Head of caudate nucleus (tissue), 42 donors: Measurements from ENCODE around the gene PTTG1.

Source experiments
- DNase-seq, 42 donors: peaks; one replicate each; pipeline versions ENCODE4 v3.0.0 to v3.0.0-alpha.2; 2020 to 2021; ENCODE audit warnings: mixed read lengths in 7 of 42
- intact Hi-C: fragments of 100-400 bp; cut with DNase I; formaldehyde crosslinking; loops from one replicate; pipeline ENCODE4 v1.15.0; 2022

The PTTG1 gene

DNA sequence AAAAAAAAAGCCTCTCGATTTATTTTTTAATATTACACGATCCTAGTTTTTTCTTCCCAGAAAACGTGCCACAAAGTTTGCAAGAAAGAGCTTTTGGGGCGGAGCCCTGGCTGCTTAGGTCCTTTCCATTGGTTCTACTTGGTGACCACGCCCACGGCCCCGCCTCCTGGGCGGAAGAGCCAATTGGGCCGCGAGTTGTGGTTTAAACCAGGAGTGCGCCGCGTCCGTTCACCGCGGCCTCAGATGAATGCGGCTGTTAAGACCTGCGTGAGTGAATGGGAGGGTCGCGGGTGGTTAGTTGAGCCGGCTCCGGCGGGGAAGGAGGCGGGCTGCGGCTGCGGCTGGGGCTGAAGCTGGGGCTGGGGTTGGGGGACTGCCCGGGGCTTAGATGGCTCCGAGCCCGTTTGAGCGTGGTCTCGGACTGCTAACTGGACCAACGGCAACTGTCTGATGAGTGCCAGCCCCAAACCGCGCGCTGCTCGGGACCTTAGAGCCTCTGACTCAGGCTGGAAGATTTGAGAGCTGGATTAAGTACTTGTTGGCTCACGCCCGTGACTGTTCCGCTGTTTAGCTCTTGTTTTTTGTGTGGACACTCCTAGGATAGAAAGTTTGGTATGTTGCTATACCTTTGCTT, at the start of gene PTTG1:
Gene PTTG1 (plus strand): TSS at position 231 of the 634 bp plus-strand sequence. CDS start 458 bp downstream, outside the sequence.
- intact Hi-C loops = no loop called here
- DNase-seq = peak; percentile 85 to 97 (median 93)

DNA sequence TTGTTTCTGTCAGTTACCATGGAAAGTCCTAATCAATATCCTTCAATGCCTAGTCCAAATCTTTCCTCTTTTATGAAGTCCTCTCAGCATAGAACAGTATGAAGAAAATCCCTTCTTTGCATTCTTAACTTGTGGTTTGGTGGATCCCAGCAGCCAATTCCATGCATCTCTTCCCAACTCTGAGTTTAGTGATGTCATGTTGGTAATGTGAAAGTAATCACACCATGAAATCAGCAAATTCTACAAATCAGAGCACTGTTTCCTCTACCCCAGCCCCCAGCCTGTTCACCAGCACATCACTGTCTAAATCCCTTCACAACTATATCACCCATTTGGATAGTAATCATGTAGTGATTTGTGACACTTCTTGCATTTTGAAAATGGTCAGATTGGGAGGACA, 46.5 kb upstream of the PTTG1 start:
- no peak for DNase-seq
- intact Hi-C loops = no loop called here

DNA sequence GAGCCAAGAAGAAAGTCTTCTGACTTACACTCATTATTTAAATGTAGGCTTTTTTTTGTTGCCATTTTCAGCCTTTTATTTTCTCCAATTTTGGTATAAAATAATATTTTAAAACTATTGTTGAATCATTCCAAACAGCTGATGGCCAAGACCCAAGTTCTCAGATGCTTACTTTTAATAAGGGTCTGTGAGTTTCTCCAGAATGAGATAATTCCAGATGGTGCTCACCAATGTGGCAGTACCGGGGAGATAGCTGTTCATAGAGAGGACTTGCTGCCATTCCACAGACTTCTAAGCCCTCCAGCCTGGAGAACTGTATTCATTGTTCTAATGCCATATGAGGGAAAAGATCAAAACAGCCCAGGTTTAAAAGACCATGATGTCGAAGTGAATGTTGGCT, 46.0 kb upstream of the PTTG1 start:
- intact Hi-C loops = no loop called here
- no peak for DNase-seq

DNA sequence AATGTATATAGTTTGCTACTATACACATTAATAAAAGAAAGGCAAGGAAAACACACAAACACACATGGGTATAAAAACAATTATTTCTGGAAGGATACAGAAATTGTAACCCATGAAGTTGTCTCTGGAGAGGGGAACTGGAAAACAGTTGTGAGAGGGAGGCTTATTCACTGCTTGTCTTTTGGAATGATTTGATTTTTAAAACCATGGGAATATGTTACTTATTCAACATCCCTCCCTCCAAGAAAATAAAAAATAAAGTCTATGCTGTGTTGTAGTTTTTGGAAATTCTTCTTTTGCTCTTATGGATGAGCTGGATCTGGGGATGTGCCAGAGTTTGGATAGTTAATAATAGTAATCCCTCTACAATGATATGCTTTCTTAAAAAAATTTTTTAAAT, 45.2 kb upstream of the PTTG1 start:
- intact Hi-C loops = no loop called here
- DNase-seq = no peak

DNA sequence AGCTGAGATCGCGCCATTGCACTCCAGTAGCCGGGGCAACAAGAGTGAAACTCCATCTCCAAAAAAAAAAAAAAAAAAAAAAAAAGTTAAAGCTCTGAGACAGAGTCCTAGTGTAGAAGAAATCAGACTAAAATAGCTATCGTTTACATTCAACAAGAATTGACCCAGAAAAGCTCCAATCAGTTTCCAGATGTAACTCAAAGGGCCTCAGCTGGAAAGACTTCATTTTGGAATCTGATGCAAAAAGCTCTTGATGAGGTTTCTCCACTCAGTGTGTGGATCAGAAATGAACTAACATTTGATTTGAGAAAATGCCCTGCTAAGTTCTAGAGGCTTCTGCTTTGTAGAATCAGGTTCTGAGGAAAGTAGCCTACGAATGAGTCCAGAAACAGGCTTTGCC, 44.0 kb upstream of the PTTG1 start:
- intact Hi-C loops = no loop called here
- DNase-seq = no peak

DNA sequence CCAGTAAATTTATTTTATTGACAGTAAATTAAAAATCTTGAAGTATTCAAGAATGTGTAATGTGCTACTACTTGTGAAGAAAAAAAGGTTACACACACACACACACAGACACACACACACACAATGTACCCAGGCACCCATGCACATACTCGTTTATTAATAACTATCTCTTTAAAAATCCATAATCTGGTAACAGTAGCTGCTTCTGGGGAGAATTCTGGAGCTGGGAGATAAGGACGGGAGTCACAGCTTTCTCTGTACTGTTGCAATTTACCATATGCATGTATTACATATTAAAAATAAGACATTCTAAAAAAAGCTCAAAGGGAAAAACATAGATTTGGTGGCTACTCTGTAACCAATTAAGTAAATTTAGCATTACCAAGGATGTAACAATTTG, 43.3 kb upstream of the PTTG1 start:
- intact Hi-C loops = no loop called here

DNA sequence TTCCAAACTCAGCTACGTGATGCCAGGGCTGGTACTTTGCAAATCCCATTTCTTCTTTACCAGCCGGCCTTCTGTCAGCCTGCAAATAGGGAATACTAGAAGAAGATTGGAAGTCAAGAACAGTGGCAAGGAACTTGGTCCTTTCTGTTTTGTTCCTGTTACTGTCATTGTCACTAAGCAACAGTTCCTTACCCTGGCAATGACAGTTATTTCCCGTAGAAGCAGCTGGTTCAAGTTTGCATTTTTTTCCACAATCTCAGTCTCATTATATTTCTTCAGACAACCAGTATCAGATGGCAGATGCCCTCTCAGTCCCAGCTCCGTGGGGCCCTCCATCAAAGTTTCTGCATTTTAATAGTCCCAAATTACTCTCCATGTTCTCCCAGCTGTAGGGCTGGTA, 42.1 kb upstream of the PTTG1 start:
- DNase-seq = no peak
- intact Hi-C loops = no loop called here

More for the DNA sequence above, 43.3 kb upstream of the PTTG1 start:
- DNase-seq = no peak

DNA sequence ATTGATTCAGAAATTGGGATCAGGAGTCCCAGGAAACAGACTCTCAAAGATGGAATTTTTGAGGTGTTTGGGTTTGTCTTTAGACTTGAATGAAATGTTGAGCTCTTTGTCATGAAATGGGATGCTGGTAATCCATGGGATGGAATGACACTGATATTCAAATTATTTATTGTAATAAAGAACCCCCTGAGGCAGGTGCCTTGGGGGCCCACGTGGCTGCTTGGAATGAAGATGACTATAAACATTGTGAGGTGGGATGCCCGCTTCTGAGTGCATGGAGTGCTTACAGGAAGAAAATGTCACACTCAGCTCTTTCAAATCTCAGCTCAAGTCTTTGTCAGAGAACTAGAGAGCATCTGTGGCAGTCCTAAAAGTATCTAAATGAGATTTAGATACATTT, 41.6 kb upstream of the PTTG1 start:
- no peak for DNase-seq
- intact Hi-C loops = no loop called here

DNA sequence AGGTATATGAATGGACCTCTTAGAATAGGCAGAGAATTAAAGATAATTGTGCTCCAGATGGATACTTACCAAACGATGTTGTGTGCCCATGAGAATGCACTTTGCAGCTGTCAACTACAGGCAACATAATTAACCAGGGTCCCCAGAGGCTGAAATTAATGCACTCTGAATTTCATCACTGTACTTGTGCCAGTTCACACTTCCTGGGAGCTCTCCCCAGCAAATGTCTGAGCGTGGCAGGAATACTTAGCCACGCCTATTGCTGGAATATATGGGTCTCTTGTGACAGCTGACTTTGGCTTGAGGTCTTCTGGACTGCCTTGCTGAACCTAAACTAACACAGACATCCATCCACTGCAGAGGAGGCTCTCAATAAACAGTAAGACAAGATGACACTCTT, 39.3 kb upstream of the PTTG1 start:
- no peak for DNase-seq
- intact Hi-C loops = no loop called here

DNA sequence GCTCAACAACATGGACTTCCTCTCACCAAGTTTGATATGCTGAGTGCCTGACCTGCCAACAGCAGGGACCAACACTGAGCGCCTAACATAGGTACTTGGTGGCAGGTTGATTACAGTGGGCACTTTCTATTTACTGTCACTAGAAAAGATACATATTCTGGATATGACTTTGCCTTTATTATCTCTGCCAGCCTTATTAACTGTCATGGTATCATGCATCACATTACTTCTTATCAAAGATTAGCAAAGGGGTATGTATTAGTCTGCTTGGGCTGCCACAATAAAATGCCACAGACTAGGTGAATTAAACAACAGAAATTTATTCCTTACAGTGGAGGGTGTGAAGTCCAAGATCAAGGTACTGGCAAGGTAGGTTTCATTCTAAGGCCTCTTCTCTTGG, 37.0 kb upstream of the PTTG1 start:
- no peak for DNase-seq
- intact Hi-C loops = no loop called here

DNA sequence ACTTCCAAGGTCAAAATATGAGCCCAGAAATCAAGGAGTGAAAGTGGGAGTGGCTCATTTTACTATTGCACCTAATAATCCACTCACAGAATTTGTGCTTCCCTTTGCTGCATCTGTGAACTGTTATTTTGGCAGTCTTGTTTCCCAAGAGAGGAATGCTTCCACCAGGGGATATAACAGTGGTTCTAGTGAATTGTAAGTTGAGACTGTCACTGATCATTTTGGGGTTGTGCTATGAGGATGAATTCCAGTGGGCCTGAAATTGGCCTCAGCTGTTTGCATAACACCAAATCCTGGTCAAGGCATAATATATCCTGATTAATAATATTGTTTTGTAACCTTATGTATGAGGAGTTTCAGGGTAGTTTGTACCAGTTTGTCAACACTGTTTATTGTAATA, 36.2 kb upstream of the PTTG1 start:
- intact Hi-C loops = no loop called here
- no peak for DNase-seq

DNA sequence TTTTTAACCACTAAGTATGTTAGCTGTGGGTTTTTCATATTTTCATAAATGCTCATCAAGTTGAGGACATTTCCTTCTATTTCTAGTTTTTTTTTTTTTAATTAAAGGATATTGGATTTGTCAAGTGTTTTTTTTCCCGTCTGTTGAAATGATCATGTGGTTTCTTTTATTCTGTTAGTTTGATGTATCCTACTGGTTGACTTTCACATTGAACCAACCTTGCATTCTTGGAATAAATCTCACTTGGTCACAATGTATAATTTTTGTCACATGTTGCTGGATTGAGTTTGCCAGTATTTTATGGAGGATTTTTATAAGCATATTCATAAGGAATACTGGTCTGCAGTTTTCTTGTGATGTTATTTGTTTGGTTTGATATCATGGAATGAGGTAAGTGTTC, 34.2 kb upstream of the PTTG1 start:
- DNase-seq = no peak
- intact Hi-C loops = no loop called here

DNA sequence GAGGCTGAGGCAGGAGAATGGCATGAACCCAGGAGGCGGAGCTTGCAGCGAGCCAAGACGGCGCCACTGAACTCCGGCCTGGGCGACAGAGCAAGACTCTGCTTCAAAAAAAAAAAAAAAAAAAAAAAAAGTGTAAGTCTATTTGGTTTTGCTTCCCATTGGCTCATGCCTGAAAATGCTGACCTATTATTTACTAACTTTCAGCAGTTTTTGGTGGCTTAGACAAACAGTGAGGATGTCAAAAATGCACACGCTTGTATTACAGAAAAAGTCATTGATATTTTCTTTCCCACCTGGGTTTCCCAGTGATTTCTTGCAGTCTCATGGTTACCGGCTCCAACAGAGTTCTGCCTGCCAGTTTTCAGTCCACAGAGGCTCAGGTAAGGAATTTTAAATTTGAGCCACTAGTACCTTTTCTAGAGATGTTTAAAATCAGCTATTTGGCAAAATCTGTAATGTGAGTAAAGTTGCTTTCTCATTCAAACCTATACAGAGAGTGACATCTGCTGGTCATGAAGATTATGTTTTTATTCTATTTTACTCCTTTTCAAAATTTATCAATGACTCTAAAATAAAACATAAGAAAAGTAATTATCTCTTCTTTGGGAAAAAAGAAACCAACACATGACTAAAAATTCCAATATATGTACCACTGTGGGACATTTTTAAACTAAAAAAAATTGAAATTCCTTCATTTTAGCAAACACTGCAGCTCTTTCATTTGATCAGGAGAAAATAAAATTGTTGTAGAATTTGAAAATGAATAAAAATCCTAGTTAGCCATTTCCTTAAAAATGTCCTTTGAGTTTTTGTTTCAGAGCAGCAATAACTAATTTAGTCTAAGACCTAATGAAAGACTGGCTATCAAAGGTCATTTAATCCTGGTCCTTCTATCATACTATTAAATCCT, 30.6 kb upstream of the PTTG1 start:
- DNase-seq = no peak
- intact Hi-C loops = loop anchor here (10.0 kb wide), 1 partner anchor 276 kb away; the partner anchor contains the start of gene PWWP2A

DNA sequence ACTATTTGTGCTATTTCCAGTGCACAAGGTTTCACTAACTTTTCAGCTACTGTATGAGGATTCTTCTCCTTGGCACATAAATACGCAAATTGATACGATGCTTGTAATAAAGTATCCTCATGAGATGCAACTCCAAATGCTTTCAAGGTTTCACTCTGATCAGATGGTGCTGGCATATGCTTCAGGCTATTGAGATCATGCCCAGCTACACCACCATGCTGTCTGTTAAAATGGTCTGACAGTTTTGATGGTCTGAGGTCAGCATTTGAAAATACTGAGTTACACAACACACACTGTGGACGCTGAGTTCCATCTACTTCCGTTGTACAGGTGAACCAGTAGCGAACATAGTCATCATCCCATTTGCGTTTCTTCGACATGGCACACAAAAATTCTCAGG, 26.5 kb upstream of the PTTG1 start:
- intact Hi-C loops = loop anchor here (10.0 kb wide), 1 partner anchor 280 kb away; the partner anchor contains the start of gene PWWP2A
- no peak for DNase-seq

DNA sequence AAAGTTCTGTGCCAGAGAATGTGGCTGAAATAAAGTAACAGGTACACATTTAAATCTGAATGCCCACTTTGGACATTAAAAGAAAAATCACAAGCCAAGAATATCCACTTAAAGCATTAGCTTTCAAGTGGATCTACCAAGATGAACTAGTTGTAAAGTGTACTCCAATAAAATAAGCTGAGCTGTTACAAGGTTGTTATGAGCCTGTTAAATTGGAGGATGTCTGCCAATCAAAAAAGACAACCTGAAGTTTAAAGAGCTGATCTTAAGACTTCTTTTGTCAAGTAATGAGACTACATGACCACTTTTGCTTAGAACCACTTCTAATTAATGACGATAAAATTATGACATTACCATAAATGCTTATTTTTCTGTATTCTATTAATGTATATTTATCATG, 24.2 kb upstream of the PTTG1 start:
- DNase-seq = no peak
- intact Hi-C loops = loop anchor here (10.0 kb wide), 1 partner anchor 283 kb away; the partner anchor contains the start of gene PWWP2A

DNA sequence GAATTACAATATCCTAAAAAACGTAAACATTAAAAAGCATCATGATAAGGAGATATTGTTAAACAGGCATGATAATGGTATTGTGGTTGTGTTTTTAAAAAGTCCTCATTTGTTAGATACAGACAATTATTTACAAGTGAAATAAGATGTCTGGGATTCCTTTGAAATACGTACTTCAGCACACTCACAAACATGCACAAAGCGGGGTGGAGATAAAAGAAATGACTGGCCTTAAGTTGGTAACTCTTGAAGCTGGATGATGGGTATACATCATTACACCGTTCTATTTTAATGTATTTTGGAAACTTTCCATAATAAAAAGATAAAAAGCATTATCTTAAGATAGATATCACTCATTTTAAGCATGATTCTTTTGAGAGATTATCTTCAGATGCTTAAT, 22.8 kb upstream of the PTTG1 start:
- no peak for DNase-seq
- intact Hi-C loops = loop anchor here (10.0 kb wide), 1 partner anchor 284 kb away; the partner anchor contains the start of gene PWWP2A

DNA sequence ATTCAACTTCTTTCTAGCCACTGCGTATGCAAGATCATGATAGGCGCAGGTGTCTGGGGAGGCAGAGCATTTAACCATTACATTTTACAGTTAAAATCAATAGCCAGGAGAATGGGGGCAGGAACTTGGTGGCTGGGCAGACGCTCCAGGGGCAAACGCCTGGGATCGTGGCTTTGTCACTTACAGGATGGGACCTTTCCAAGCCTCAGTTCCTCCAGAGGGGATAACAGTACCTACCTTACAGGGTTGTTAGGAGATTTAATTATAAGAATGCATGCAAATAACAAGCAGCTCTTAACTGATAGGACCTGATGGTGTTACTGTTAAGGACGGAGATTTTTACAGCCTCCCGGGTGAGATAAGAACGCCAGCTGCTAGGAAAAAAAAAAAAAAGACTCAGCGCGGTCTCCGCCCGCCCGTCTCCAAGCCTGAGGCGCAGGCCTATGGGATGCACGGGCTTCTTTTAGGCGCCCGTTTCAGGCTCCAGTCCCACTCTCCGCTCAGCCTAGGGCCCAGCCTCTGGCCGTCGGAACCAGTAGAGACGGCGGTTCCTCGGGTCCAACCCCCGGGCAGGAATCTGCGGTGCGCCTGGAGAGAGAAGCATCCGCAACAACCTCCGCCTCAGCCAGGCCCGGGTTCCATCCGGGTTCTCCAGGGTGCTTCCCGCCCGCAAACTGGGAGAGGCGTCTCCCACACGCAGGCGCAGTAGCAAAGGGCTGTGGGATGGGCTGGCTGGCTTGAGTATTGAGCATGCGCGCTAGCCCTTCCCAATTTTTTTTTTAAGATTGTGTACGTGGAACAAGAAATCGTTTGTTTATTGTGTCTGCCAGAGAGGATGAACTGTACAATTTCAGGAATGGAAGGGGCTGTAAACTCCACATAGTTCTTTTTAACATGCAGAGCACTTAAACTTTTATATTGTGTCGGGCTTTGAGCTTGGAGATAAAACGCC, 22.0 kb upstream of the PTTG1 start, which contains the start of gene FAM200C:
Gene FAM200C (minus strand): TSS at position 653 of the 952 bp plus-strand sequence. CDS start 4,564 bp downstream, outside the sequence.
- peak; percentile 78 to 97 (median 93) for DNase-seq
- intact Hi-C loops = loop anchor here (10.0 kb wide), 1 partner anchor 285 kb away; the partner anchor contains the start of gene PWWP2A

DNA sequence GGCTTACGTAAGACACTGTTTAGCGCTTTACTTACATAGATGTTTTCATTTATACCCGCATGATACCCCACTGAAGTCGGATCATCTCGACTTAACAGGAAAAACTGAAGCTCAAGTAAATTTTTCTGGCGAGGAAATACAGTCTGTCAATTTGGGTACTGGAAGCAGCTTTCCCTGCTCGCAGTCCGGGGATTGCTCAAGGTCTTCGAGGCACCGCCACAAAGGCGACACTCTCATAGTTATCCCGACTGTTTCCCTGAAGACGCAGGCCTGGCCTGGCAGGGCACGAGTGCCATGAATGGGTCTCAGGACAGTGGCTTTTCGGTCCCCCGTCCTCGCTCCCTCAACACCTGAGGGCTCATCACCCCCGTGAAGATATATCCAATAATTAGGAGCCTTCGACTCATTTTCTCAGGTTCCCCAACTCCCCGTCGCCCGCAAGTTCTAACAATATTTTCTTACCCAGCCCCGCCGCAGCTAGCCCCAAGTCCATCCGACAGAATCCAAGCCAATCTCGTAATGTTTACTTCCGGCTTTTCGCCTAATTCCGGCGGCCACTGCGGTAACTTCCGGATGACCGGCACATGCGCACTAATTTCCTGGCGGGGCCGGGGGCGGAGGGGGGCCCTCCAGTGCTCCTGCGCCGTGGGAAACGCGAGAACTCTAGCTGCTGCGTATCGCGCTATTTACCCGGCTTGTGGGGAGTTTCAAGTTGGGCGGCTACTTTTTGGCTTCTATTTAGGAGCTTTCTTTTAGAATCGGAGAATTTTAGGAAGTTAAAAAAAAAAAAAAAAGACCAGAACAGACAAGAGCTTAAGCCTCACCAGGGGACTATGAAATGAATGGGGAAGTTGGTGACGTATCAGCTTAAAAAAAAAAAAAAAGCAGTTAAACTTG, 2.8 kb upstream of the PTTG1 start, which contains the start of gene SLU7:
Gene SLU7 (minus strand): TSS at position 521 of the 897 bp plus-strand sequence. CDS start 3,787 bp downstream, outside the sequence.
- intact Hi-C loops = no loop called here
- peak; percentile 81 to 97 (median 91) for DNase-seq
